Liver (tissue), 9 donors: ENCODE results near the gene MUCL3. TPM values are rescaled to one million over a fixed set of nuclear protein-coding genes. Genes with fewer than 3 reads are reported as not detected.
"Not testable (repeated sequence)": the region's sequence is repeated elsewhere in the genome, so short reads cannot be mapped to it uniquely, and the experiment has no call there.

Experiments
- DNase-seq: peaks from one replicate; pipeline ENCODE4 v3.0.0-alpha.2; 2017; ENCODE audit warnings: low spot score
- H3K27ac ChIP-seq, 2 donors: one replicate each; pipeline ENCODE4 v1.7.0; 2013; ENCODE audit warnings: inconsistent platforms in 2 of 2, low read length in 2 of 2, control low read depth in 1 of 2, low read depth in 1 of 2, mild to moderate bottlenecking in 1 of 2
- H3K27me3 ChIP-seq, 4 donors: one replicate each; pipeline versions ENCODE4 v1.6.1 to v1.7.0; 2013; ENCODE audit warnings: low read length in 3 of 4, inconsistent platforms in 1 of 4, mild to moderate bottlenecking in 1 of 4, moderate library complexity in 1 of 4; ENCODE audit not compliant: control insufficient read depth in 4 of 4, insufficient read depth in 4 of 4
- H3K36me3 ChIP-seq, 4 donors: one replicate each; pipeline versions ENCODE4 v1.6.1 to v1.7.0; 2013; ENCODE audit warnings: low read length in 3 of 4, mild to moderate bottlenecking in 3 of 4, low read depth in 1 of 4, moderate library complexity in 1 of 4; ENCODE audit not compliant: control insufficient read depth in 4 of 4, insufficient read depth in 3 of 4
- H3K4me1 ChIP-seq, 4 donors: one replicate each; pipeline versions ENCODE4 v1.6.1 to v1.7.0; 2013; ENCODE audit warnings: low read length in 3 of 4, mild to moderate bottlenecking in 3 of 4, moderate library complexity in 1 of 4; ENCODE audit not compliant: control insufficient read depth in 4 of 4, insufficient read depth in 4 of 4
- H3K4me3 ChIP-seq, 3 donors: one replicate each; pipeline versions ENCODE4 v1.6.1 to v1.7.0; 2013; ENCODE audit warnings: low read length in 3 of 3, control low read depth in 1 of 3, low read depth in 1 of 3, mild to moderate bottlenecking in 1 of 3
- H3K9ac ChIP-seq, 2 donors: one replicate each; pipeline ENCODE4 v1.7.0; 2013; ENCODE audit warnings: low read length in 2 of 2, mild to moderate bottlenecking in 2 of 2, moderate library complexity in 2 of 2, control low read depth in 1 of 2, low read depth in 1 of 2
- H3K9me3 ChIP-seq, 4 donors: one replicate each; pipeline versions ENCODE4 v1.6.1 to v1.7.0; 2013; ENCODE audit warnings: low read length in 3 of 4; ENCODE audit not compliant: control insufficient read depth in 4 of 4
- EGR1 ChIP-seq, 2 donors: IDR thresholded peaks; 2 replicates each; pipeline ENCODE4 v1.6.1; 2016 to 2018; ENCODE audit warnings: antibody characterized with exemption in 2 of 2, low read depth in 2 of 2
- FOXA1 ChIP-seq: IDR thresholded peaks from 2 replicates; pipeline ENCODE4 v1.6.1; 2016; ENCODE audit warnings: antibody characterized with exemption
- FOXA2 ChIP-seq: IDR thresholded peaks from 2 replicates; pipeline ENCODE4 v1.6.1; 2016; ENCODE audit warnings: antibody characterized with exemption
- GABPA ChIP-seq, 2 donors: IDR thresholded peaks in 1 of 2; conservative IDR thresholded peaks in 1 of 2; 2 replicates each; pipeline ENCODE4 v1.6.1; 2016; ENCODE audit warnings: antibody characterized with exemption in 2 of 2, mild to moderate bottlenecking in 1 of 2, moderate library complexity in 1 of 2
- HNF4A ChIP-seq, 2 donors: conservative IDR thresholded peaks; 2 replicates each; pipeline ENCODE4 v1.6.1; 2016; ENCODE audit warnings: antibody characterized with exemption in 2 of 2, mild to moderate bottlenecking in 2 of 2
- HNF4G ChIP-seq: IDR thresholded peaks from 2 replicates; pipeline ENCODE4 v1.6.1; 2016; ENCODE audit warnings: antibody characterized with exemption
- JUND ChIP-seq, 2 donors: IDR thresholded peaks; 2 replicates each; pipeline ENCODE4 v1.6.1; 2016; ENCODE audit warnings: antibody characterized with exemption in 2 of 2
- NR2F2 ChIP-seq: IDR thresholded peaks from 2 replicates; pipeline ENCODE4 v1.6.1; 2016; ENCODE audit warnings: antibody characterized with exemption
- RAD21 ChIP-seq, 2 donors: IDR thresholded peaks; 2 replicates each; pipeline ENCODE4 v1.6.1; 2016; ENCODE audit warnings: antibody characterized with exemption in 2 of 2, mild to moderate bottlenecking in 2 of 2
- RXRA ChIP-seq, 2 donors: IDR thresholded peaks; 2 replicates each; pipeline ENCODE4 v1.6.1; 2017 to 2018; ENCODE audit warnings: antibody characterized with exemption in 2 of 2, mild to moderate bottlenecking in 1 of 2
- SP1 ChIP-seq: IDR thresholded peaks from 2 replicates; pipeline ENCODE4 v1.6.1; 2018; ENCODE audit warnings: antibody characterized with exemption, mild to moderate bottlenecking
- TAF1 ChIP-seq: conservative IDR thresholded peaks from 2 replicates; pipeline ENCODE4 v1.6.1; 2016; ENCODE audit warnings: antibody characterized with exemption, mild to moderate bottlenecking
- YY1 ChIP-seq: IDR thresholded peaks from 2 replicates; pipeline ENCODE4 v1.6.1; 2016; ENCODE audit warnings: antibody characterized with exemption, mild to moderate bottlenecking
- WGBS: extraction: QIAGEN DNeasy Blood & Tissue Kit; methylation state at CpG from one replicate; pipeline ENCODE4 v1.1.7; 2013; 5-methylcytosine and 5-hydroxymethylcytosine counted together
- polyA plus RNA-seq, 2 donors: library from polyadenylated mRNA; stranded (reverse) in 1 of 2; unstranded in 1 of 2; fragments of 200-250 nt in 1 of 2; fragments of >200 nt in 1 of 2; fragmentation: Nextera tagmentation in 1 of 2; extraction: Ambion mirVana in 1 of 2; gene quantifications; one replicate each; pipeline versions ENCODE4 v1.2.1 to v1.2.3, GENCODE V29; 2013 to 2015
- total RNA-seq, 2 donors: library from RNA; depleted of rRNA; stranded (reverse); fragments of >200 nt; gene quantifications; one replicate each; pipeline ENCODE4 v1.2.3, GENCODE V29; 2014
- TF ChIP-seq, protein P1 (sequence below): IDR thresholded peaks from 2 replicates; pipeline ENCODE4 v1.6.1; 2016; ENCODE audit warnings: antibody characterized with exemption
- TF ChIP-seq, protein P2 (sequence below): IDR thresholded peaks from 2 replicates; pipeline ENCODE4 v1.6.1; 2016; ENCODE audit warnings: antibody characterized with exemption
- TF ChIP-seq, protein P3 (sequence below): fragments of 150-350 bp; IDR thresholded peaks from 2 replicates; pipeline ENCODE4 v1.5.1; 2017; ENCODE audit warnings: improper control_type of control experiment, low read depth, low read length; ENCODE audit not compliant: missing input control
- TF ChIP-seq, protein P4 (sequence below): IDR thresholded peaks from 2 replicates; pipeline ENCODE4 v1.6.1; 2016; ENCODE audit warnings: antibody characterized with exemption, mild to moderate bottlenecking
- TF ChIP-seq, protein P5 (sequence below): IDR thresholded peaks from 2 replicates; pipeline ENCODE4 v1.6.1; 2016; ENCODE audit warnings: antibody characterized with exemption
- donor health status: healthy.
- donor health status: healthy.
- donor health status: healthy.
- donor health status: healthy.
- donor health status: healthy.

MUCL3 gene
- total and polyA plus RNA-seq, 4 donors, result under 0.01 TPM; not detected in 3

DNA sequence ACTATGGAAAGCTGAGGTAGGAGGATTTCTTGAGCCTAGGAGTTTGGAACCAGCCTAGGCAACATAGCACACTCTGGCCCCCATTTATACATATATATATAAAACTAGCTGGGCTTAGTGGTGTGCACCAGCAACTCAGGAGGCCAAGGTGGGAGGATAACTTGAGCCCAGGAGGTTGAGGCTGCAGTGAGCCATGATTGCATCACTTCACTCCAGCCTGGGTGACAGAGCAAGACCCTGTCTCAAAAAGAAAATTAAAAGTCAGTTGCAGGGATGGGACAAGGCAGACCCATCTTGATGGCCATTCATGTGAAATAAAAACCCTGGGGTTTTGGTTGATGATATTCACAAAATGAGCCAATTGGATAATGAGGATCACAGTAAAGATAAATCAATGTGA is 39.3 kb upstream of the MUCL3 start:
- Histone ChIP-seq H3K36me3 (peaks cover 0 to 13% (median 0%) of the 10 kb centered on the region in 4 donors), H3K9me3 (no peaks in the 10 kb centered on the region), H3K4me1 (no peaks in the 10 kb centered on the region), H3K9ac (no peak overlapping the region), H3K27ac (no peak overlapping the region), H3K4me3 (no peak overlapping the region), H3K27me3 (no peaks in the 10 kb centered on the region)
- TF ChIP-seq, protein P1, sequence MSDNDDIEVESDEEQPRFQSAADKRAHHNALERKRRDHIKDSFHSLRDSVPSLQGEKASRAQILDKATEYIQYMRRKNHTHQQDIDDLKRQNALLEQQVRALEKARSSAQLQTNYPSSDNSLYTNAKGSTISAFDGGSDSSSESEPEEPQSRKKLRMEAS, result no peak
- TF ChIP-seq HNF4G (no peak), TAF1 (no peak), JUND (IDR thresholded peaks at IDR 0.05) (no peak), EGR1 (IDR thresholded peaks at IDR 0.05; ENCODE audit: low read depth in 2 of 2) (no peak), RAD21 (IDR thresholded peaks at IDR 0.05) (no peak), GABPA (IDR thresholded peaks at IDR 0.05 in 1 of 2, conservative IDR thresholded peaks at IDR 0.05 in 1 of 2) (no peak), YY1 (no peak), NR2F2 (no peak), FOXA1 (no peak), SP1 (no peak), FOXA2 (no peak), HNF4A (conservative IDR thresholded peaks at IDR 0.05) (no peak), RXRA (IDR thresholded peaks at IDR 0.05) (no peak)
- TF ChIP-seq, protein P2, sequence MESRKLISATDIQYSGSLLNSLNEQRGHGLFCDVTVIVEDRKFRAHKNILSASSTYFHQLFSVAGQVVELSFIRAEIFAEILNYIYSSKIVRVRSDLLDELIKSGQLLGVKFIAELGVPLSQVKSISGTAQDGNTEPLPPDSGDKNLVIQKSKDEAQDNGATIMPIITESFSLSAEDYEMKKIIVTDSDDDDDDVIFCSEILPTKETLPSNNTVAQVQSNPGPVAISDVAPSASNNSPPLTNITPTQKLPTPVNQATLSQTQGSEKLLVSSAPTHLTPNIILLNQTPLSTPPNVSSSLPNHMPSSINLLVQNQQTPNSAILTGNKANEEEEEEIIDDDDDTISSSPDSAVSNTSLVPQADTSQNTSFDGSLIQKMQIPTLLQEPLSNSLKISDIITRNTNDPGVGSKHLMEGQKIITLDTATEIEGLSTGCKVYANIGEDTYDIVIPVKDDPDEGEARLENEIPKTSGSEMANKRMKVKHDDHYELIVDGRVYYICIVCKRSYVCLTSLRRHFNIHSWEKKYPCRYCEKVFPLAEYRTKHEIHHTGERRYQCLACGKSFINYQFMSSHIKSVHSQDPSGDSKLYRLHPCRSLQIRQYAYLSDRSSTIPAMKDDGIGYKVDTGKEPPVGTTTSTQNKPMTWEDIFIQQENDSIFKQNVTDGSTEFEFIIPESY, result no peak
- TF ChIP-seq, protein P3, sequence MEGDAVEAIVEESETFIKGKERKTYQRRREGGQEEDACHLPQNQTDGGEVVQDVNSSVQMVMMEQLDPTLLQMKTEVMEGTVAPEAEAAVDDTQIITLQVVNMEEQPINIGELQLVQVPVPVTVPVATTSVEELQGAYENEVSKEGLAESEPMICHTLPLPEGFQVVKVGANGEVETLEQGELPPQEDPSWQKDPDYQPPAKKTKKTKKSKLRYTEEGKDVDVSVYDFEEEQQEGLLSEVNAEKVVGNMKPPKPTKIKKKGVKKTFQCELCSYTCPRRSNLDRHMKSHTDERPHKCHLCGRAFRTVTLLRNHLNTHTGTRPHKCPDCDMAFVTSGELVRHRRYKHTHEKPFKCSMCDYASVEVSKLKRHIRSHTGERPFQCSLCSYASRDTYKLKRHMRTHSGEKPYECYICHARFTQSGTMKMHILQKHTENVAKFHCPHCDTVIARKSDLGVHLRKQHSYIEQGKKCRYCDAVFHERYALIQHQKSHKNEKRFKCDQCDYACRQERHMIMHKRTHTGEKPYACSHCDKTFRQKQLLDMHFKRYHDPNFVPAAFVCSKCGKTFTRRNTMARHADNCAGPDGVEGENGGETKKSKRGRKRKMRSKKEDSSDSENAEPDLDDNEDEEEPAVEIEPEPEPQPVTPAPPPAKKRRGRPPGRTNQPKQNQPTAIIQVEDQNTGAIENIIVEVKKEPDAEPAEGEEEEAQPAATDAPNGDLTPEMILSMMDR, result no peak
- TF ChIP-seq, protein P4, sequence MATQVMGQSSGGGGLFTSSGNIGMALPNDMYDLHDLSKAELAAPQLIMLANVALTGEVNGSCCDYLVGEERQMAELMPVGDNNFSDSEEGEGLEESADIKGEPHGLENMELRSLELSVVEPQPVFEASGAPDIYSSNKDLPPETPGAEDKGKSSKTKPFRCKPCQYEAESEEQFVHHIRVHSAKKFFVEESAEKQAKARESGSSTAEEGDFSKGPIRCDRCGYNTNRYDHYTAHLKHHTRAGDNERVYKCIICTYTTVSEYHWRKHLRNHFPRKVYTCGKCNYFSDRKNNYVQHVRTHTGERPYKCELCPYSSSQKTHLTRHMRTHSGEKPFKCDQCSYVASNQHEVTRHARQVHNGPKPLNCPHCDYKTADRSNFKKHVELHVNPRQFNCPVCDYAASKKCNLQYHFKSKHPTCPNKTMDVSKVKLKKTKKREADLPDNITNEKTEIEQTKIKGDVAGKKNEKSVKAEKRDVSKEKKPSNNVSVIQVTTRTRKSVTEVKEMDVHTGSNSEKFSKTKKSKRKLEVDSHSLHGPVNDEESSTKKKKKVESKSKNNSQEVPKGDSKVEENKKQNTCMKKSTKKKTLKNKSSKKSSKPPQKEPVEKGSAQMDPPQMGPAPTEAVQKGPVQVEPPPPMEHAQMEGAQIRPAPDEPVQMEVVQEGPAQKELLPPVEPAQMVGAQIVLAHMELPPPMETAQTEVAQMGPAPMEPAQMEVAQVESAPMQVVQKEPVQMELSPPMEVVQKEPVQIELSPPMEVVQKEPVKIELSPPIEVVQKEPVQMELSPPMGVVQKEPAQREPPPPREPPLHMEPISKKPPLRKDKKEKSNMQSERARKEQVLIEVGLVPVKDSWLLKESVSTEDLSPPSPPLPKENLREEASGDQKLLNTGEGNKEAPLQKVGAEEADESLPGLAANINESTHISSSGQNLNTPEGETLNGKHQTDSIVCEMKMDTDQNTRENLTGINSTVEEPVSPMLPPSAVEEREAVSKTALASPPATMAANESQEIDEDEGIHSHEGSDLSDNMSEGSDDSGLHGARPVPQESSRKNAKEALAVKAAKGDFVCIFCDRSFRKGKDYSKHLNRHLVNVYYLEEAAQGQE, result no peak
- TF ChIP-seq, protein P5, sequence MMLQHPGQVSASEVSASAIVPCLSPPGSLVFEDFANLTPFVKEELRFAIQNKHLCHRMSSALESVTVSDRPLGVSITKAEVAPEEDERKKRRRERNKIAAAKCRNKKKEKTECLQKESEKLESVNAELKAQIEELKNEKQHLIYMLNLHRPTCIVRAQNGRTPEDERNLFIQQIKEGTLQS, result no peak
- DNase-seq, result no peak

DNA sequence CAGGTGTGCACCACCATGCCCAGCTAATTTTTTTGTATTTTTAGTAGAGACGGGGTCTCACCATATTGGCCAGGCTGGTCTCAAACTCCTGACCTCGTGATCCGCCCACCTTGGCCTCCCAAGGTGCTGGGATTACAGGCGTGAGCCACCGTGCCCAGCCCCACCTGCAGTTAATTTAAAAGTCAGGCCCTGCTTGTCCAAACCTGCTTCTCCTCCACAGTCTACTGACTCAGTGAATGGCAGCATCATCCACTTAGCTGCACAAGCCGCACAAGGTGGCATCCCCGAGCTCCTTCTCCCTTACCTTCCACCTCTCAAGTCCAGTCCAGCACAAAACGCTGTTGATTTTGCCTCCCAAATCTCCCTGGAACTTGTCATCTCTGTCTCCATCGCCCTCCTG is 38.6 kb upstream of the MUCL3 start:
- not testable (repeated sequence) for DNase-seq, H3K9ac ChIP-seq, H3K4me1 ChIP-seq, H3K27me3 ChIP-seq, H3K9me3 ChIP-seq, H3K4me3 ChIP-seq, H3K27ac ChIP-seq
- peaks cover 0 to 13% (median 0%) of the 10 kb centered on the region in 4 donors for H3K36me3 ChIP-seq
- WGBS, result 77% methylated on average over 9 of the region's 9 CpGs
